ENCODE measurements around the gene TMEM80. TPM values are rescaled to one million over a fixed set of nuclear protein-coding genes. Genes with fewer than 3 reads are reported as not detected.

The TMEM80 gene
- total RNA-seq, 6 donors from 2014 or later, result 28.6 to 62.9 (median 36.1) TPM

DNA sequence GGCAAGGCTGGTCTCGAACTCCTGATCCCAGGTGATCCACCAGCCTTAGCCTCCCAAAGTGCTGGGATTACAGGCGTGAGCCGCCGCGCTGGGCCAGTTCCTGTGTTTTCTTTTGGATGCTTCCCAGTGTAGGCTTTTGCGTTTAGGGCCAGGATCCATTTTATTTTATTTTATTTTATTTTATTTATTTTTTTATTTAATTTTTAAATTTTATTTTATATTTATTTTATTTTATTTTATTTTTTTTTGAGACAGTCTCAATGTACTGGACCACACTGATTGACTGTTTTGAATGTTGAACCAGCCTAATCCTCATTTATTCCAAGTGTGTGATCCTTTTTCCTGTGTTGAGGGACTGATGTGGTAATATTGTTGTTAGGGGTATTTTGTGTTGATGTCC, 18.8 kb downstream of the TMEM80 start:
- H3K36me3 ChIP-seq, result no peaks in the 10 kb centered on the region
- TF ChIP-seq, protein P1, sequence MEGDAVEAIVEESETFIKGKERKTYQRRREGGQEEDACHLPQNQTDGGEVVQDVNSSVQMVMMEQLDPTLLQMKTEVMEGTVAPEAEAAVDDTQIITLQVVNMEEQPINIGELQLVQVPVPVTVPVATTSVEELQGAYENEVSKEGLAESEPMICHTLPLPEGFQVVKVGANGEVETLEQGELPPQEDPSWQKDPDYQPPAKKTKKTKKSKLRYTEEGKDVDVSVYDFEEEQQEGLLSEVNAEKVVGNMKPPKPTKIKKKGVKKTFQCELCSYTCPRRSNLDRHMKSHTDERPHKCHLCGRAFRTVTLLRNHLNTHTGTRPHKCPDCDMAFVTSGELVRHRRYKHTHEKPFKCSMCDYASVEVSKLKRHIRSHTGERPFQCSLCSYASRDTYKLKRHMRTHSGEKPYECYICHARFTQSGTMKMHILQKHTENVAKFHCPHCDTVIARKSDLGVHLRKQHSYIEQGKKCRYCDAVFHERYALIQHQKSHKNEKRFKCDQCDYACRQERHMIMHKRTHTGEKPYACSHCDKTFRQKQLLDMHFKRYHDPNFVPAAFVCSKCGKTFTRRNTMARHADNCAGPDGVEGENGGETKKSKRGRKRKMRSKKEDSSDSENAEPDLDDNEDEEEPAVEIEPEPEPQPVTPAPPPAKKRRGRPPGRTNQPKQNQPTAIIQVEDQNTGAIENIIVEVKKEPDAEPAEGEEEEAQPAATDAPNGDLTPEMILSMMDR (IDR thresholded peaks at IDR 0.05), result no peak
- TF ChIP-seq POLR2AphosphoS5 (IDR thresholded peaks at IDR 0.05), result no peak
- no peak for TF ChIP-seq POLR2A (IDR thresholded peaks at IDR 0.05)
- TF ChIP-seq EP300 (IDR thresholded peaks at IDR 0.05), result no peak
- H3K27me3 ChIP-seq, result peaks cover 0 to under 1% (median 0%) of the 10 kb centered on the region in 4 donors
- H3K4me1 ChIP-seq, result peaks cover 0 to 23% (median 9%) of the 10 kb centered on the region in 4 donors
- H3K27ac ChIP-seq, result no peak overlapping the region
- H3K4me3 ChIP-seq, result no peak overlapping the region
- 95 to 97% methylated on average over 6 of the region's 6 CpGs for WGBS, 2 donors
- DNase-seq (peak in 1 of 2 donors; percentile 43), ATAC-seq (ENCODE audit: low FRiP score in 2 of 2) (no peak)
- H3K9me3 ChIP-seq, result no peaks in the 10 kb centered on the region

GRCh38 chr11:719214-720016, 23.8 kb downstream of the TMEM80 start:
- Histone ChIP-seq H3K27me3 (peaks cover 0 to 36% (median 9%) of the 10 kb centered on the region in 4 donors), H3K27ac (no peak overlapping the region), H3K36me3 (peaks cover 0 to 14% (median under 1%) of the 10 kb centered on the region in 4 donors), H3K4me1 (peaks cover 10 to 25% (median 18%) of the 10 kb centered on the region in 4 donors), H3K9me3 (no peaks in the 10 kb centered on the region), H3K4me3 (no peak overlapping the region)
- ATAC-seq (ENCODE audit: low FRiP score in 2 of 2), result no peak
- peak in 1 of 2 donors; percentile 57 for DNase-seq
- WGBS, 2 donors, result 80 to 82% methylated on average over 31 to 33 of the region's 34 CpGs
- TF ChIP-seq EP300 (IDR thresholded peaks at IDR 0.05), result no peak
- TF ChIP-seq, protein P1 (IDR thresholded peaks at IDR 0.05), result no peak
- TF ChIP-seq POLR2AphosphoS5 (IDR thresholded peaks at IDR 0.05), result no peak
- no peak for TF ChIP-seq POLR2A (IDR thresholded peaks at IDR 0.05)

GRCh38 chr11:720017-720641, 24.5 kb downstream of the TMEM80 start:
- Histone ChIP-seq H3K27ac (no peak overlapping the region), H3K9me3 (no peaks in the 10 kb centered on the region), H3K27me3 (peaks cover 0 to 43% (median 9%) of the 10 kb centered on the region in 4 donors), H3K4me3 (peak overlapping the region in 2 of 4 donors; percentile 27 to 34), H3K36me3 (peaks cover 0 to 14% (median 1%) of the 10 kb centered on the region in 4 donors), H3K4me1 (peaks cover 10 to 27% (median 18%) of the 10 kb centered on the region in 4 donors)
- ATAC-seq (ENCODE audit: low FRiP score in 2 of 2) (no peak), DNase-seq (peak in 1 of 2 donors; percentile 69)
- 73 to 90% methylated on average over 14 to 24 of the region's 35 CpGs for WGBS, 2 donors
- TF ChIP-seq POLR2A (IDR thresholded peaks at IDR 0.05) (no peak), POLR2AphosphoS5 (IDR thresholded peaks at IDR 0.05) (no peak)

DNA sequence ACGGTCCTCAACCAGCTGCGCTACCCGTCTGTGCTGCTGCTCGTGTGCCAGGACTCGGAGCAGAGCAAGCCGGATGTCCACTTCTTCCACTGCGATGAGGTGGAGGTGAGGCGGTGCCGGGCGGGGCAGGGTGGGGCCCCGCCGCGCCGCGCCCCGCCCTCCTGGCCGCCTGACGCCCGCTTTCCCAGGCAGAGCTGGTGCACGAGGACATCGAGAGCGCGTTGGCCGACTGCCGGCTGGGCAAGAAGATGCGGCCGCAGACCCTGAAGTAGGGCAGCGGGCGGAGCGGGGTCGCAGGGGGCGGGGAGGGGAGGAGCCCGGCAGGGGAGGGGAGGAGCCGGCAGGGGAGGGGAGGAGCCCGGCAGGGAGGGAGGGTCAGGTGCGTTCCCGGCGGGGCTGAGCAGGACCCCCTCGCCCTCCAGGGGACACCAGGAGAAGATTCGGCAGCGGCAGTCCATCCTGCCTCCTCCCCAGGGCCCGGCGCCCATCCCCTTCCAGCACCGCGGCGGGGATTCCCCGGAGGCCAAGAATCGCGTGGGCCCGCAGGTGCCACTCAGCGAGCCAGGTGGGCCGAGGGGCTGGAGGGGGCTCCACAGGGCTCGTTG, 25.1 kb downstream of the TMEM80 start:
- DNase-seq (peak in 1 of 2 donors; percentile 84), ATAC-seq (ENCODE audit: low FRiP score in 2 of 2) (no peak)
- 19 to 32% methylated on average over 18 to 25 of the region's 53 CpGs for WGBS, 2 donors
- Histone ChIP-seq H3K4me1 (peaks cover 13 to 33% (median 22%) of the 10 kb centered on the region in 4 donors), H3K9me3 (no peaks in the 10 kb centered on the region), H3K4me3 (peak overlapping the region in 2 of 4 donors; percentile 27 to 34), H3K27me3 (peaks cover 0 to 49% (median 13%) of the 10 kb centered on the region in 4 donors), H3K27ac (no peak overlapping the region), H3K36me3 (peaks cover 0 to 14% (median 1%) of the 10 kb centered on the region in 4 donors)
- no peak for TF ChIP-seq EP300 (IDR thresholded peaks at IDR 0.05)
- TF ChIP-seq, protein P1 (IDR thresholded peaks at IDR 0.05), result no peak
- no peak for TF ChIP-seq POLR2AphosphoS5 (IDR thresholded peaks at IDR 0.05)
- no peak for TF ChIP-seq POLR2A (IDR thresholded peaks at IDR 0.05)
